GM12892 (cell line): ENCODE measurements around the gene MAP7D1.
"Not testable (repeated sequence)": the region's sequence is repeated elsewhere in the genome, so short reads cannot be mapped to it uniquely, and the experiment has no call there.

Experiments
- POLR2A ChIP-seq: IDR thresholded peaks from 2 replicates; pipeline ENCODE4 v1.6.1; 2011; ENCODE audit warnings: low read depth, low read length, control low read depth
- POLR2AphosphoS5 ChIP-seq: IDR thresholded peaks from 2 replicates; pipeline ENCODE4 v1.6.1; 2011; ENCODE audit warnings: low read depth, low read length, control low read depth
- TAF1 ChIP-seq: IDR thresholded peaks from 2 replicates; pipeline ENCODE4 v1.6.1; 2011; ENCODE audit warnings: low read depth, mild to moderate bottlenecking, control low read depth, low read length, borderline replicate concordance

DNA sequence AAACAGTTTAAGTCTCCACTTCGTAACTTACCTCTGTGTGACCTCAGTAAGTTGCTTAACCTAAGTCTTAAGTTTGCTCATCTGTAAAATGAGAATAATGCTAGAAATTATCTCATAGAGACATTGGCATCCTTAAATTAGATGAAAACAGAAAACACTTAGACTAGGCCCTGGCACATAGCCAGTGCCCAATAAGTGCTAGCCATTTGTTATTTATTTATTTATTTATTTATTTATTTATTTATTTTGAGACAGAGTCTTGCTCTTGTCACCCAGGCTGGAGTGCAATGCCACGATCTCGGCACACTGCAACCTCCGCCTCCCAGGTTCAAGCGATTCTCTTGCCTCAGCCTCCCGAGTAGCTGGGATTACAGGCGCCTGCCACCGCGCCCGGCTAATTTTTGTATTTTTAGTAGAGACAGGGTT is 2.9 kb downstream of the MAP7D1 start:
- TF ChIP-seq POLR2A, TAF1, POLR2AphosphoS5: not testable (repeated sequence)
